H9 (cell line): Measurements from ENCODE around the gene SPATA17. TPM values are rescaled to one million over a fixed set of nuclear protein-coding genes. Genes with fewer than 3 reads are reported as not detected.

Experiments used
- DNase-seq: peaks from one replicate; pipeline ENCODE4 v3.0.0-alpha.2; 2017
- H2AFZ ChIP-seq: one replicate; pipeline ENCODE4 v1.6.1; 2013; ENCODE audit warnings: mild to moderate bottlenecking, low read length, control low read depth, moderate library complexity
- H2AK5ac ChIP-seq: 2 replicates; pipeline ENCODE4 v1.6.1; 2013; ENCODE audit warnings: low read length, control low read depth, mixed read lengths; ENCODE audit not compliant: insufficient read length
- H2BK120ac ChIP-seq: one replicate; pipeline ENCODE4 v1.6.1; 2013; ENCODE audit warnings: low read depth, mild to moderate bottlenecking, low read length, control low read depth, inconsistent platforms; ENCODE audit not compliant: poor library complexity, severe bottlenecking
- H2BK12ac ChIP-seq: 2 replicates; pipeline ENCODE4 v1.6.1; 2013; ENCODE audit warnings: low read length, control low read depth, mixed read lengths, low read depth; ENCODE audit not compliant: insufficient read length
- H2BK15ac ChIP-seq: 2 replicates; pipeline ENCODE4 v1.6.1; 2013; ENCODE audit warnings: low read depth, low read length, control low read depth
- H2BK20ac ChIP-seq: one replicate; pipeline ENCODE4 v1.6.1; 2013; ENCODE audit warnings: low read depth, mild to moderate bottlenecking, low read length, control low read depth, inconsistent platforms; ENCODE audit not compliant: poor library complexity, severe bottlenecking
- H2BK5ac ChIP-seq: 2 replicates; pipeline ENCODE4 v1.6.1; 2013; ENCODE audit warnings: low read length, control low read depth, mixed read lengths; ENCODE audit not compliant: insufficient read length
- H3K14ac ChIP-seq: 2 replicates; pipeline ENCODE4 v1.6.1; 2013; ENCODE audit warnings: low read length, control low read depth; ENCODE audit not compliant: insufficient read depth
- H3K18ac ChIP-seq: 2 replicates; pipeline ENCODE4 v1.6.1; 2013; ENCODE audit warnings: low read depth, mild to moderate bottlenecking, mixed read lengths, low read length, control low read depth; ENCODE audit not compliant: insufficient read length
- H3K23ac ChIP-seq: 2 replicates; pipeline ENCODE4 v1.6.1; 2013; ENCODE audit warnings: low read length, control low read depth, mixed read lengths, low read depth; ENCODE audit not compliant: insufficient read length
- H3K23me2 ChIP-seq: 2 replicates; pipeline ENCODE4 v1.6.1; 2013; ENCODE audit warnings: low read depth, mild to moderate bottlenecking, mixed read lengths, low read length, control low read depth; ENCODE audit not compliant: insufficient read length, poor library complexity, severe bottlenecking
- H3K27ac ChIP-seq: 2 replicates; pipeline ENCODE4 v1.5.1; 2013; ENCODE audit warnings: low read length, control low read depth, mixed read lengths, low read depth; ENCODE audit not compliant: insufficient read length
- H3K27me3 ChIP-seq: 2 replicates; pipeline ENCODE4 v1.6.1; 2013; ENCODE audit warnings: low read length, control low read depth, inconsistent platforms; ENCODE audit not compliant: insufficient read depth
- H3K4ac ChIP-seq: 2 replicates; pipeline ENCODE4 v1.6.1; 2013; ENCODE audit warnings: low read depth, mild to moderate bottlenecking, control low read depth, inconsistent platforms, low read length, moderate library complexity
- H3K4me1 ChIP-seq: 2 replicates; pipeline ENCODE4 v1.6.1; 2013; ENCODE audit warnings: low read length, control low read depth, inconsistent platforms; ENCODE audit not compliant: insufficient read depth
- H3K4me2 ChIP-seq: 2 replicates; pipeline ENCODE4 v1.6.1; 2013; ENCODE audit warnings: low read length, control low read depth, mixed read lengths; ENCODE audit not compliant: insufficient read length, insufficient read depth
- H3K56ac ChIP-seq: 2 replicates; pipeline ENCODE4 v1.6.1; 2013; ENCODE audit warnings: low read depth, mild to moderate bottlenecking, mixed read lengths, low read length, control low read depth; ENCODE audit not compliant: insufficient read length
- H3K79me1 ChIP-seq: 2 replicates; pipeline ENCODE4 v1.6.1; 2013; ENCODE audit warnings: low read depth, mild to moderate bottlenecking, moderate library complexity, low read length, control low read depth, inconsistent platforms; ENCODE audit not compliant: insufficient read depth, poor library complexity, severe bottlenecking
- H3K79me2 ChIP-seq: 2 replicates; pipeline ENCODE4 v1.6.1; 2013; ENCODE audit warnings: low read length, control low read depth, inconsistent platforms; ENCODE audit not compliant: insufficient read depth
- H3K9ac ChIP-seq: 2 replicates; pipeline ENCODE4 v1.6.1; 2013; ENCODE audit warnings: low read length, control low read depth, mixed read lengths; ENCODE audit not compliant: insufficient read length; ENCODE audit errors: extremely low read depth
- H3K9me3 ChIP-seq: one replicate; pipeline ENCODE4 v1.6.1; 2013; ENCODE audit warnings: low read depth, low read length, inconsistent platforms; ENCODE audit not compliant: control insufficient read depth
- H3T11ph ChIP-seq: one replicate; pipeline ENCODE4 v1.6.1; 2013; ENCODE audit warnings: mild to moderate bottlenecking, low read length, control low read depth, inconsistent platforms
- H4K20me1 ChIP-seq: one replicate; pipeline ENCODE4 v1.6.1; 2013; ENCODE audit not compliant: control insufficient read depth, insufficient read length, insufficient read depth
- H4K5ac ChIP-seq: 2 replicates; pipeline ENCODE4 v1.6.1; 2013; ENCODE audit warnings: low read depth, mild to moderate bottlenecking, mixed read lengths, low read length, control low read depth; ENCODE audit not compliant: insufficient read length
- H4K8ac ChIP-seq: replicated peaks from 2 replicates; pipeline ENCODE4 v1.6.1; 2013; ENCODE audit warnings: low read length, control low read depth, mixed read lengths, low read depth; ENCODE audit not compliant: insufficient read length
- H4K91ac ChIP-seq: 2 replicates; pipeline ENCODE4 v1.6.1; 2013; ENCODE audit warnings: low read depth, mild to moderate bottlenecking, moderate library complexity, mixed read lengths, low read length, control low read depth; ENCODE audit not compliant: insufficient read length
- H3K27ac Mint-ChIP-seq, 3 experiments: 2 replicates in 2 of 3; 3 replicates in 1 of 3; pipeline ENCODE4 v1.8.0; 2020 to 2021; ENCODE audit warnings: mixed read lengths in 3 of 3, mild to moderate bottlenecking in 1 of 3, moderate library complexity in 1 of 3
- H3K27me3 Mint-ChIP-seq: 2 replicates; pipeline ENCODE4 v1.8.0; 2021; ENCODE audit warnings: low read depth, mild to moderate bottlenecking, moderate library complexity, mixed read lengths
- H3K36me3 Mint-ChIP-seq, 3 experiments: 2 replicates in 2 of 3; 3 replicates in 1 of 3; pipeline ENCODE4 v1.8.0; 2020 to 2021; ENCODE audit warnings: low read depth in 3 of 3, mixed read lengths in 3 of 3; ENCODE audit not compliant: insufficient read depth in 1 of 3
- H3K4me1 Mint-ChIP-seq, 2 experiments: 2 replicates each; pipeline ENCODE4 v1.8.0; 2020; ENCODE audit warnings: mixed read lengths in 2 of 2
- H3K4me3 Mint-ChIP-seq, 2 experiments: 2 replicates in 1 of 2; 3 replicates in 1 of 2; pipeline ENCODE4 v1.8.0; 2020 to 2021; ENCODE audit warnings: mild to moderate bottlenecking in 2 of 2, mixed read lengths in 2 of 2, moderate library complexity in 1 of 2
- H3K9me3 Mint-ChIP-seq, 2 experiments: 2 replicates in 1 of 2; 3 replicates in 1 of 2; pipeline ENCODE4 v1.8.0; 2020; ENCODE audit warnings: mild to moderate bottlenecking in 2 of 2, mixed read lengths in 2 of 2, moderate library complexity in 1 of 2
- CTCF ChIP-seq: fragments of 200-600 bp; sonication (generic); conservative IDR thresholded peaks from 3 replicates; pipeline ENCODE4 v1.8.0; 2021; ENCODE audit warnings: antibody characterized with exemption, mild to moderate bottlenecking
- WGBS: extraction: QIAGEN DNeasy Blood & Tissue Kit; methylation state at CpG from one replicate; pipeline ENCODE4 v1.1.7; 2013; ENCODE audit warnings: missing lambda C conversion rate, low lambda C conversion rate, mixed read lengths; ENCODE audit not compliant: insufficient read length; ENCODE audit errors: extremely low coverage; 5-methylcytosine and 5-hydroxymethylcytosine counted together
- total RNA-seq: library from RNA; stranded (reverse); gene quantifications from 2 replicates; pipeline ENCODE4 v1.2.1, GENCODE V29; 2021

Gene SPATA17
- total RNA-seq, 1 experiment from 2014 or later = 0.44 TPM

GRCh38 chr1:217586586-217586985 is 44.6 kb upstream of the SPATA17 start:
- Mint-ChIP-seq H3K4me3 (no peak overlapping the region), H3K27ac (0 out of 7 replicates have a peak overlapping the region, but pooled peaks of 1 of the 3 experiments have one; percentile 60), H3K36me3 (no peaks in the 10 kb centered on the region), H3K4me1 (no peaks in the 10 kb centered on the region), H3K27me3 (no peaks in the 10 kb centered on the region), H3K9me3 (no peaks in the 10 kb centered on the region)
- no peak for TF ChIP-seq CTCF
- Histone ChIP-seq H2BK20ac (no peak overlapping the region), H2BK5ac (no peak overlapping the region), H3K79me1 (no peaks in the 10 kb centered on the region), H3K4me1 (no peaks in the 10 kb centered on the region), H3K4ac (no peak overlapping the region), H3K4me2 (no peak overlapping the region), H3K27ac (no peak overlapping the region), H3K9me3 (no peaks in the 10 kb centered on the region), H3K14ac (no peak overlapping the region), H4K8ac (no peak overlapping the region), H3K27me3 (no peaks in the 10 kb centered on the region), H3T11ph (no peak overlapping the region), H4K20me1 (no peaks in the 10 kb centered on the region), H2BK15ac (no peak overlapping the region), H3K18ac (no peak overlapping the region), H3K23me2 (no peaks in the 10 kb centered on the region), H3K56ac (no peak overlapping the region), H3K79me2 (no peaks in the 10 kb centered on the region), H2BK120ac (no peak overlapping the region), H3K9ac (no peak overlapping the region), H2AFZ (no peak overlapping the region), H3K23ac (no peak overlapping the region), H4K91ac (no peak overlapping the region), H2AK5ac (no peak overlapping the region), H2BK12ac (no peak overlapping the region), H4K5ac (no peak overlapping the region)
- no peak for DNase-seq
- WGBS = no CpG with 5 or more reads among the region's 4 CpGs
